ENCODE results near the gene GALNT16.
"Not testable (repeated sequence)": the region's sequence is repeated elsewhere in the genome, so short reads cannot be mapped to it uniquely, and the experiment has no call there.

Gene GALNT16

GRCh38 chr14:69387311-69387710 is 127.4 kb downstream of the GALNT16 start:
- H3K9me3 ChIP-seq (ENCODE audit: control insufficient read depth, insufficient read depth, low read length) = no peaks in the 10 kb centered on the region
- H3K4me2 ChIP-seq (ENCODE audit: low read length) = no peak overlapping the region
- no peaks in the 10 kb centered on the region for H3K27me3 ChIP-seq (ENCODE audit: control insufficient read depth, low read length)
- H3K27ac ChIP-seq (ENCODE audit: low read depth, low read length) = no peak overlapping the region
- peaks cover 99% of the 10 kb centered on the region for H3K79me2 ChIP-seq (ENCODE audit: control insufficient read depth, low read length)
- H3F3A ChIP-seq (ENCODE audit: control insufficient read depth, insufficient read depth) = peaks cover 2% of the 10 kb centered on the region; the same call in 1 of the 2 replicates
- no peaks in the 10 kb centered on the region for H3K9me2 ChIP-seq (replicated peaks; ENCODE audit: control insufficient read depth, low read length)
- H3K4me1 ChIP-seq (ENCODE audit: control insufficient read depth, low read length) = peaks cover 1% of the 10 kb centered on the region
- H4K20me1 ChIP-seq (ENCODE audit: control insufficient read depth, insufficient read depth, low read depth, low read length) = peaks cover 18% of the 10 kb centered on the region
- H3K36me3 ChIP-seq (ENCODE audit: control insufficient read depth, low read length) = peaks cover 96% of the 10 kb centered on the region
- H3K4me3 ChIP-seq (ENCODE audit: low read length) = no peak overlapping the region
- TF ChIP-seq EZH2phosphoT487 (IDR thresholded peaks at IDR 0.05; ENCODE audit: borderline replicate concordance, low read length) = no peak
- TF ChIP-seq, protein P1, sequence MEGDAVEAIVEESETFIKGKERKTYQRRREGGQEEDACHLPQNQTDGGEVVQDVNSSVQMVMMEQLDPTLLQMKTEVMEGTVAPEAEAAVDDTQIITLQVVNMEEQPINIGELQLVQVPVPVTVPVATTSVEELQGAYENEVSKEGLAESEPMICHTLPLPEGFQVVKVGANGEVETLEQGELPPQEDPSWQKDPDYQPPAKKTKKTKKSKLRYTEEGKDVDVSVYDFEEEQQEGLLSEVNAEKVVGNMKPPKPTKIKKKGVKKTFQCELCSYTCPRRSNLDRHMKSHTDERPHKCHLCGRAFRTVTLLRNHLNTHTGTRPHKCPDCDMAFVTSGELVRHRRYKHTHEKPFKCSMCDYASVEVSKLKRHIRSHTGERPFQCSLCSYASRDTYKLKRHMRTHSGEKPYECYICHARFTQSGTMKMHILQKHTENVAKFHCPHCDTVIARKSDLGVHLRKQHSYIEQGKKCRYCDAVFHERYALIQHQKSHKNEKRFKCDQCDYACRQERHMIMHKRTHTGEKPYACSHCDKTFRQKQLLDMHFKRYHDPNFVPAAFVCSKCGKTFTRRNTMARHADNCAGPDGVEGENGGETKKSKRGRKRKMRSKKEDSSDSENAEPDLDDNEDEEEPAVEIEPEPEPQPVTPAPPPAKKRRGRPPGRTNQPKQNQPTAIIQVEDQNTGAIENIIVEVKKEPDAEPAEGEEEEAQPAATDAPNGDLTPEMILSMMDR (IDR thresholded peaks at IDR 0.05; ENCODE audit: low read depth, low read length, poor library complexity, severe bottlenecking) = no peak

- H3K9me3 ChIP-seq (ENCODE audit: control insufficient read depth, insufficient read depth, low read length); H3K4me2 ChIP-seq (ENCODE audit: low read length); H3F3A ChIP-seq (ENCODE audit: control insufficient read depth, insufficient read depth); H3K27me3 ChIP-seq (ENCODE audit: control insufficient read depth, low read length); H3K27ac ChIP-seq (ENCODE audit: low read depth, low read length); H3K4me3 ChIP-seq (ENCODE audit: low read length); H3K9me2 ChIP-seq (replicated peaks; ENCODE audit: control insufficient read depth, low read length): not testable (repeated sequence)
- Histone ChIP-seq H4K20me1 (ENCODE audit: control insufficient read depth, insufficient read depth, low read depth, low read length) (peaks cover 22% of the 10 kb centered on the region), H3K79me2 (ENCODE audit: control insufficient read depth, low read length) (peaks cover 99% of the 10 kb centered on the region), H3K4me1 (ENCODE audit: control insufficient read depth, low read length) (peaks cover 40% of the 10 kb centered on the region), H3K36me3 (ENCODE audit: control insufficient read depth, low read length) (peaks cover 96% of the 10 kb centered on the region)
Measured at GRCh38 chr14:69391400-69391799, 131.4 kb downstream of the GALNT16 start.

- TF ChIP-seq, protein P1 (IDR thresholded peaks at IDR 0.05; ENCODE audit: low read depth, low read length, poor library complexity, severe bottlenecking) = no peak
- no peak for TF ChIP-seq EZH2phosphoT487 (IDR thresholded peaks at IDR 0.05; ENCODE audit: borderline replicate concordance, low read length)
- Histone ChIP-seq H4K20me1 (ENCODE audit: control insufficient read depth, insufficient read depth, low read depth, low read length) (peaks cover 31% of the 10 kb centered on the region), H3K36me3 (ENCODE audit: control insufficient read depth, low read length) (peaks cover 96% of the 10 kb centered on the region), H3K9me2 (replicated peaks; ENCODE audit: control insufficient read depth, low read length) (no peaks in the 10 kb centered on the region), H3K9me3 (ENCODE audit: control insufficient read depth, insufficient read depth, low read length) (no peaks in the 10 kb centered on the region), H3K4me1 (ENCODE audit: control insufficient read depth, low read length) (peaks cover 47% of the 10 kb centered on the region), H3K27ac (ENCODE audit: low read depth, low read length) (no peak overlapping the region), H3K27me3 (ENCODE audit: control insufficient read depth, low read length) (no peaks in the 10 kb centered on the region), H3K4me2 (ENCODE audit: low read length) (peak overlapping the region; percentile 43), H3F3A (ENCODE audit: control insufficient read depth, insufficient read depth) (no peaks in the 10 kb centered on the region), H3K79me2 (ENCODE audit: control insufficient read depth, low read length) (peaks cover 99% of the 10 kb centered on the region), H3K4me3 (ENCODE audit: low read length) (0 out of 2 replicates have a peak overlapping the region, but pooled peaks have one; percentile 14)
Measured at GRCh38 chr14:69392481-69392880, 132.5 kb downstream of the GALNT16 start.

GRCh38 chr14:69395929-69396328 is 136.0 kb downstream of the GALNT16 start:
- Histone ChIP-seq H3K4me1 (ENCODE audit: control insufficient read depth, low read length) (peaks cover 63% of the 10 kb centered on the region), H3K36me3 (ENCODE audit: control insufficient read depth, low read length) (peaks cover 77% of the 10 kb centered on the region), H3K27me3 (ENCODE audit: control insufficient read depth, low read length) (no peaks in the 10 kb centered on the region), H3F3A (ENCODE audit: control insufficient read depth, insufficient read depth) (no peaks in the 10 kb centered on the region), H3K4me3 (ENCODE audit: low read length) (peak overlapping the region; percentile 89), H3K27ac (ENCODE audit: low read depth, low read length) (no peak overlapping the region), H3K9me2 (replicated peaks; ENCODE audit: control insufficient read depth, low read length) (no peaks in the 10 kb centered on the region), H3K4me2 (ENCODE audit: low read length) (peak overlapping the region; percentile 88), H3K9me3 (ENCODE audit: control insufficient read depth, insufficient read depth, low read length) (no peaks in the 10 kb centered on the region), H4K20me1 (ENCODE audit: control insufficient read depth, insufficient read depth, low read depth, low read length) (peaks cover 22% of the 10 kb centered on the region), H3K79me2 (ENCODE audit: control insufficient read depth, low read length) (peaks cover 98% of the 10 kb centered on the region)
- TF ChIP-seq, protein P1 (IDR thresholded peaks at IDR 0.05; ENCODE audit: low read depth, low read length, poor library complexity, severe bottlenecking) = no peak
- no peak for TF ChIP-seq EZH2phosphoT487 (IDR thresholded peaks at IDR 0.05; ENCODE audit: borderline replicate concordance, low read length)

Data from DOHH2 (cell line).